Myocyte (in vitro differentiated cells): ENCODE results near the gene DLGAP1. TPM values are rescaled to one million over a fixed set of nuclear protein-coding genes. Genes with fewer than 3 reads are reported as not detected.

Experiments used
- DNase-seq: peaks from one replicate; pipeline ENCODE4 v3.0.0-alpha.2; 2012; ENCODE audit warnings: low read depth
- total RNA-seq: library from RNA; depleted of rRNA; stranded (reverse); fragments of >200 nt; gene quantifications from 2 replicates; pipeline ENCODE4 v1.2.3, GENCODE V29; 2014

DLGAP1 gene
- total RNA-seq, 1 donor from 2014 or later, result 0.75 TPM

DNA sequence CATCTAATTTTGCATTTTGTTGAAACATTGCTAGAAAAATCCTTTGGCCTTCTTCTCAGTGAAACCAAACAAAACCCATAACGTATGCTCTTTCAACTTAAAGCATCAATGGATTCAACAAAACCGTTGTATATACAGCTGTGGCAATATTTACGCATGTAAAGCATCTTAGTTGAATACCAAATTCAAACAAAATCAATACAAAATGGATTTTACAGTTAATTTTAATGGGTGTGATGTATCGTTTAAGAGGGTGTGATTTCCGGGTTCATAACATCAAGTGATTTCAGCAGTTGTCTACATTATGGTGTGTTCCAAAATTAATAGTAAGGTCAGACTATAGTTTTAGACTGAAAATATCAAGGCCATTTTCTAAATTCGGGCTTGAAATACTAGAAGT is 806.9 kb downstream of the DLGAP1 start:
- no peak for DNase-seq

DNA sequence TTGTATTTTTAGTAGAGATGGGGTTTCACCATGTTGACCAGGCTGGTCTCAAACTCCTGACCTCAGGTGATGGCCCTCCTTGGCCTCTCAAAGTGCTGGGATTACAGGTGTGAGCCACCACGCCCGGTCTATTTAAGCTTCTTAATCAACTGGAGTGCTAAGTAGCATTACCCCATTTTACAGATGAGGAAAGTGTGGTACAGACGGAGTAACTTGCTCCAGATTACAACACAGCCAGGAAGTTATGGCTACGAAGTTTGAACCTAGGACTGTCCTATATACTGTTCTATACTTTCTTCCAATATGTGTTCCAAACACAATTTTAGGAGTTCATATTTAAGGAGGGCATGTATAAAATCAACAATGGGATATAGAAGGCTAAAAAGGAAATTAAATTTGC is 807.5 kb downstream of the DLGAP1 start:
- no peak for DNase-seq

DNA sequence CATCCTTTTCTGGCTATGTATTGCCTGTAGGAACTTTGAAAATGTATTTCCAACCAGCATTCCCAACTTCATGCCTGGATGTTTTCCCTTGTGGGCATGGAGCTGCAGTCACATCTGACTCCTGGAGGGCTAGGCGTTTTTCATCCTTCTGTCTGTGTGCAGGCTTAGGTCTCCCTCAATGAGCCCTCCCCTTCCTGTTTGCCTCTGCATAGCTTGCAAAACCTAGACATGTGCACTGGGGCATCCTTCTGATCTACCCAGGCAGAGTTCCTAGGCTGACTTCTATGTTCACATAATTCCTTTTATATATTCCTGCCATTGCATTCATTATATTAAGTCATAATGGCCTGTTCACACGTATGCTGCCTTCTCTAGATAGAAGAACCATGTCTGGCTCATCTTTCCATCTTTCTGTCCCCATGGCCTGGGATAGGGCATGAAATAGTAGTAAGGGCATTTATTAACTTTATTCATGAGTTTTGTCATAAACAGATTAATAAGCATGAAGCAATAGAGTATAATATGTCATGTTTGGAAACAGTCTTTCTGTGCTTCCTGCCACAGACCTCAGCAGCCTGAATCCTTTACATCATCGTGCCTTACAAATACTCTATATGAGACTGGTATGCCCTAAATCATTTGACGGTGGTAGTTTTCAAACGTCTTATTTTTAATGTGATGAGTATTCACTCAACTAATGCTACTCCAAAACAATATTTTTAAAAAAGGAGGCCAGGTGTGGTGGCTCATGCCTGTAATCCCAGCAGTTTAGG is 809.5 kb downstream of the DLGAP1 start:
- no peak for DNase-seq

DNA sequence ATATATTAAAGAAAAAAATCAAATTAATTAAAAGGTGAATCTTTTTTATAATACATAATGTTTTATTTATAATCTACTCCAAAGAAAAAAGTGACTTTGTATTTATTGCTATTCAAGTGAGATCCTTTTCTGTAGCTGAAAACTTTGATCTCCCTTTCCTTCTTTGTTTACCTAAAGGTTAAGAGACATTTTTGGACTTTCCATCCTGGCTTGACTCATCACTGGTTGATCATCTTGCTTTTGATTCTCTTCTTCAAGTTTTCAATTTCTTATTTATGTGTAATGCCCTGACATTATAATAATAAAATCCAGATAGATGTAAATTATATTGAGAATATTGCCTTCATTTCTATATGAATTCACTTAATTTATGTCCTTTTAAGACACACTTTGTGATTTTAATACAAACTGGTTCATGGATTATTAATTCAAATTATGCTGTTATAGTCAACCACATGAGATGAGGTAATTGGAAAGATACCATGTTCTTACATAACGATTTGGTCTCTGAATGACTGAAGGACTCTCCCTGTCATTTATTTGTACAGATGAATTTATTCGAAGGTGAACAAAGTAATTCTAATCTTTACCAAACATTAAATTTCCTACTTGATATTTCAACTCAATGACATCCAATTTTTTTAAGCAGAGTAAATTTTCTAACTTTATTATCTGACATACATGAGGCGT is 820.7 kb downstream of the DLGAP1 start:
- DNase-seq, result no peak

- DNase-seq, result no peak
Measured at GRCh38 chr18:3631887-3632286, 823.2 kb downstream of the DLGAP1 start.

DNA sequence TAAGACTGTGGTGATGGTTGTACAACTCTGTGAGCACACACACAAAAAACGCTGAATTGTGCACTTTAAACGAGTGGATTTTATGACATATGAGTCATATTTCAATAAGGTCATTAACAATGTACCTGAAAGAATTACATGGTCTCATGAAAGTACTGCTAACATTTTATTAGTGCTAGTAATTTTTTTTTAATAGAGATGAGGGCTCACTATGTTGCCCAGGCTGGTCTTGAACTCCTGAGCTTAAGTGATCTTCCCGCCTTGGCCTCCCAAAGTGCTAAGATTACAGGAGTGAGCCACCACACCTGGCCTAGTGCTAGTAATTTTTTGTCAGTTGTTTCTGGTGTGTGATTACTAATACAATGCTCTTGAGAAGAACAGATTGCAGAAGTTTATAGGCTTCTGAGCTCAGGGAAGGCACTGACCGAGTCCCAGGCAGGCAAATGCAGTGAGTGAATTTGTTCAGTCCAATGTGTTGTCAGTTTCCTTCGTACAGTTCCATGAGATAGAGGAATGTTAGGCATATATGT is 828.1 kb downstream of the DLGAP1 start:
- no peak for DNase-seq

GRCh38 chr18:3625742-3626091 is 829.4 kb downstream of the DLGAP1 start:
- DNase-seq, result peak; percentile 2

DNA sequence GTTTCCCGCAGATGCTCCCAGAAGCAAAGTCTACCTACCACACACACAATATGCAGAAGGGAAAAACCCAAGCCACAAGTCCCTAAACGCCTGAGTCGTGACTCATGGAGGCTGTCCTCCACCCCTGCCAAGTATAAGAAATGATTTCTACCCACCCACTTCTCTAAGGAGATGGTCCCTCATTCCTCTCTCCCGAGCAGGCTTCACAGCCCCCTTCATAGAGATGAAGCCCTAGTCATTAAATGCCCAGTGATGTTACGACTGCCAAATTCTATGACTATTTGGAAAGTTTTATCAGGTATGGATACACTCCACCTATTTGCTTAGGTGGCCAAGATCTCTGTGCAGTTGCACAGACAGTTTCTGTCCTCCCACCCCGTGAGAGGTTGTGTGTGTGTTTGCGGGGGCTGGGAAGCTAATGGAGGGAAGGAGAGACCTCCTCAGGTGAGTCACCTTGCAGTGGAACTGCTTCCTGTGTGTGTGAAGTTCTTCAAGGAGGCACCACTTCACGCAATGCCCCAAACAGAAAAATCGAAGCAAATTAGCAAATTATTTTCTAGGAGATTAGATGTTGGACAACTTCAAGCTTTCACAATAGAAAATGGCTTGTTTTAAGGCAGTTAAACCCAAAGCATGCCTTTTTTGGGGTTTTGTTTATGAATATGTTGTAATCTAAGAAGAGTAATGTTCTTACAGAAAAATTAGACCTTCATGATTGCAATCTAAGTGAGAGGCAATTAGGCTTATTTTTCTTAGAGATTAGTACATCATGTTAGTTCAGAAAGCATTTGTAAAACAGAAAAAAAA is 830.0 kb downstream of the DLGAP1 start:
- DNase-seq, result peak; percentile 96

DNA sequence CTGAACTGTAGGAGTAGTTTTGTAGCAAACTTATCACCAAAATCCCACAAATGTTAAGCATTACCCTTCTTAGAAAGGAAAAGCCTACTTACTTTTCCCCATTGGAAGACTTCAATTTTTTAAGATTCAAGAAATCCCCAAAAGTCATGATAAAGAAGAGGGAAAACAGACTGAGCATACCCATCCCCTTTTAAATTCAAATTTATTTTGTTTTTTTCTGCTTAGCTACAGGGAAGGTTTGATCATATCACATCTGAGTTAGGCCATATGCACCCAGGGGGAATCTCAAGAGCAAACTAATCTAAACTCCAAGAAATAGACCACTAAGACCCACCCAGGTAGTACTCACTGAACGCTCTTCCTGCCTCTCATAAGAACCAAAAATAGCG is 830.6 kb downstream of the DLGAP1 start:
- DNase-seq, result no peak

GRCh38 chr18:3623769-3624545 is 831.1 kb downstream of the DLGAP1 start:
- DNase-seq, result peak; percentile 97

DNA sequence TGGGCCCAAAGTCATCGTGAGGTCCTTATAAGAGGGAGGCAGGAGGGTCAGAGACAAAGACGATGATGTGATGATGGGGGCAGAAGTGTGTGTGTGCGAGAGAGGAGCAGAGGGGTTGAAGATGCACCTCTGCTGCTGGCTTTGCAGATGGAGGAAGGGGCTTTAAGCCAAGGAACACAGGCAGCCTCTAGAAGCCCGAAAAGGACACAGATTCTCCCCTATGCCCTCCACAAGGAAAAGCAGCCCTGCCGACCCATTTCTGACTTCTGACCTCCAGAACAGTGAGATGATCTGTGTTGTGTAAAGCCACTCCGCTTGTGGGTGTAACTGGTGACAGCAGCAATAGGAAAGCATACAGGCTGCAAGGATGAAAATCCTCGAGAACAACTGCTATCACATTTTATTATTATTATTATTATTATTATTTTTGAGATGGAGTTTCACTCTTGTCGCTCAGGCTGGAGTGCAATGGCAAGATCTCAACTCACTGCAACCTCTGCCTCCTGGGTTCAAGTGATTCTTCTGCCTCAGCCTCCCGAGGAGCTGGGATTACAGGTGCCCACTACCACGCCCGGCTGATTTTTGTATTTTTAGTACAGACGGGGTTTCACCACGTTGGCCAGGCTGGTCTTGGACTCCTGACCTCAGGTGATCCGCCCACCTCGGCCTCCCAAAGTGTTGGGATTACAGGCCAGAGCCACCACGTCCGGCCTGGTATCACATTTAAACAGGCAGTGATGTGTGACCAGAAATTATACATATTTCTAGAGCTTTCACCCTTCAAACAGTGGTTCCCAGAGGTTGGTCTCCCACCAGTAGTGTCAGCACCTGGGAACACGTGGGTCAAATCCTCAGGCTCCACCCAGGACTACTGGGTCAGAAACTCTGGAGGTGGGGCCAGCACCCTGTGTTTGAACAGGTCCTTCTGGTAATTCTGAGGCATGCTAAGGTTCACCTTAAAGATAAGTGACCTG is 834.7 kb downstream of the DLGAP1 start:
- no peak for DNase-seq

DNA sequence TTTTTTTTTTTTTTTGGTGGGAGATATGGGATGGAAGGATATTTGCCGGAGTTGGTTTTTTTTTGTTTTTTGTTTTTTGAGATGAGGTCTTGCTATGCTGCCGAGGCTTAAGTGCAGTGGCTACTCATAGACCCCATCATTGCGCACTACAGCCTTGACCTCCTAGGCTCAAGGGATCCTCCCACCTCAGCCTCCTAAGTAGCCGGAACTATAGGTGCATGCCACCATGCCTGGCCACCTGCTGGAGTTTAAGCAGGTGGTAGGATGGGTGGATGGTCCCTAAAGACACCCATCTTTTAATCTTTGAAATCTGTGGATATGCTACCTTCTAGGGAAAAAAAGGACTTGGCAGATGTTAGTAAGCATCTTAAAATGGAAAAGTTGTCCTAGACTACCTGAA is 835.4 kb downstream of the DLGAP1 start:
- DNase-seq, result no peak

DNA sequence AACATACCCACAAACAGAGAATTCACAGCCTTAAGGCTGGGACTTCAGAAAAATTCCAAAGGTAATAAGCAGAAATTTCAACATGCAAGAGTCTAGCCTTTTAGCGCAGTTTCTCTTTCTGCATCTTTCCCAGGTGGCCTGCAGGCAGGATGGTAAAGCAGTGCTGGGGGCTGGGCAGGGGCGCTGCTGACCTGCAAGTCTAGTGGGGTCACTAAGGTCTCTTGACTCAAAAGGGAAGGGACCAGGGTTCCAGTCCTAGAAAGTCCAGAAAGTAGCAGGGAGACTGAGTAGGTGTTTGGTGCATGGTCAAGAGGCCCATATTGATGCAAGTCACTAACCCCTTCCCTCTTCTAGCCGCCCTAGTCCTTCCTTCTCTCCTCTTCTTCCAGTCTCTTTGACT is 835.9 kb downstream of the DLGAP1 start:
- no peak for DNase-seq

GRCh38 chr18:3616744-3617143 is 838.4 kb downstream of the DLGAP1 start:
- DNase-seq, result peak; percentile 36

DNA sequence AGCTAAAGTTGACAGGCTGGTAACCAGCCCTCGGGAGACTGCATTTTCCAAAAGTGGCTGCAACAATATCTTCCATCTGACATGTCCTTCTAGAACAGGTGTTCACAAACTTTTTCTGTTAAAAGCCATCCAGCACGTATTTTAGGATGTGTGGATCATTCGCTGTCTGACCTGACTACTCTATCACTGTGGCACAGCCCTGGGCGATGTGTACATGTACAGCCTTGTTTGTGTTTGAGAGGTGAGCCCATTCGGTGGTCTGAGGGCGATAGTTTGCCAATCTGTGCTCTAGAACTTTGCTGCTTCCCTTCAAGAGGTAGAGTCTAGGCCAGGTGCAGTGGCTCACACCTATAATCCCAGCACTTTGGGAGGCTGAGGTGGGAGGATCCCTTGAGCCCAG is 839.0 kb downstream of the DLGAP1 start:
- no peak for DNase-seq

DNA sequence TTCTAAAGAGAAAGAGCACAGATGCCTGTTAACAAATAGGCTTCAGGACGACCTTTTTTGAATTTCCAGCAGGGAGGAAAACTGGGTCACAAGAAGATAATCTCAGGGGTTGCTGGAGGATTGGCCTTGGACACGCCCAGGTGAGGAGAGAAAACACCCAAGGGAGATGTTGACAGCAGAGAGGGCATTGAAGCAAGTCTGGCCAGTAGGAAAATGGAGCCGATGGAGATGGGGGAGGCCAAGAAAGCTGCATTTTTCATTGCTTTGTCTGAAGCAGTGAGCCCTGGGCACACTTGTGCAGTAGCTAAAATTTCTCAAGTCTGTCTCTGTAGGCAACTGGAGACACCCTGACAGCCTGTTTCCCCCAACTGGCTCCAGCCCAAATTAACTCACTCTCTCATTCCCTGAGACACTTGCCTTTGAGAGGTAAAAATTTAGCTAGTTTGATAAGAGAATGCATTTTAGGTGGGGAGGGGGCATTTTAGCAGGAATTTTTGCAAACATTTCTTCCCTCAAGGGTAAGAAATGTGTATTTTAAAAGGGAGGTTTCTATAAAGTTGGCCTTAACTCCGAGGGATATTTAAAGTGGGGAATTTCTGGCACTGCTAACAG is 839.6 kb downstream of the DLGAP1 start:
- DNase-seq, result no peak

GRCh38 chr18:3612315-3612714 is 842.8 kb downstream of the DLGAP1 start:
- DNase-seq, result no peak

GRCh38 chr18:3611313-3612090 is 843.6 kb downstream of the DLGAP1 start:
- DNase-seq, result no peak

- no peak for DNase-seq
Measured at GRCh38 chr18:3610813-3611212, 844.3 kb downstream of the DLGAP1 start.
